Measurements from ENCODE around the gene SART1. TPM values are rescaled to one million over a fixed set of nuclear protein-coding genes. Genes with fewer than 3 reads are reported as not detected.
A peak's percentile ranks its signal among the peaks of the same experiment; 100 is the strongest.

Gene SART1
- total and polyA plus RNA-seq, 12 donors, result 16.9 to 351 (median 31.6) TPM

DNA sequence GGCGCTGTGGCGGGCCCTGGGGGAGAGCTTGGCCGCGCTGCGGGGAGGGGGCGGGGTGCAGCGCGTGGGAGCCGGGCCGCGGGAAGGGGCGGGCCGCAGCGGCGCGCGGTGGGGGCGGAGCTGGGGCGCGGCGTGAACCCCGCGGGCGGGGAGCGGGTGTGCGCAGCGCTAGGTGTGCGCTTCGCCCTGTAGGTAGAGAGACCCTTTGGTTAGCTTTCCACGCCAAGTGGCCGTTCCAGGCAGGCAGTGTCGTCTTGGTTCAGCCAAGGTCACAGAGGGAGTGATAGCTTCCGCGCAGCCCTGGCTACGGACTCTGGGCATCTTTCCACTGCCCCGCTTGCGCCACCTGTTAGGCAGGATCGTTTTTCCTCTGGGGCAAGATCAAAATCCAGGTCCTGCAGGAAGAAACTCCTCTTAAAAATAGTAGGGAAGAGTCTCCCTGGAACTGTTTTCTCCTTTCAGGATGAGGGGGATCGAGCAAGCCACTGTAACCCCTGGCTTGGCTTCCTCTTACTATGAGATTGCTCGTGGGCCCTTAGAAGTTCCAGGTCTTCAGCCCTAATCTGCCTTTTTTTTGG lies 41.2 kb downstream of the SART1 start:
- Histone ChIP-seq H3K4me1 (replicated peaks in 1 of 2) (peaks cover 5 to 33% of the 10 kb centered on the region in 2 donors), H3K27ac (peak overlapping the region; percentile 91 to 96 (median 94)), H3K9me3 (replicated peaks in 1 of 3) (no peaks in the 10 kb centered on the region), H3K36me3 (replicated peaks in 1 of 2) (peaks cover 0 to 40% of the 10 kb centered on the region in 2 donors), H3K4me3 (peak overlapping the region; percentile 56 to 98 (median 94)), H3K27me3 (no peaks in the 10 kb centered on the region)
- WGBS, 4 donors, result 0 to 1% (median 0%) methylated on average over 7 to 40 of the region's 40 CpGs
- intact Hi-C loops (cut with DNase I), result no loop called here
- no peak for TF ChIP-seq POLR2A (IDR thresholded peaks at IDR 0.05)
- peak in 1 of 6 experiments; percentile 12 for TF ChIP-seq CTCF (IDR thresholded peaks at IDR 0.05)
- DNase-seq, result peak; percentile 66 to 83 (median 81)

DNA sequence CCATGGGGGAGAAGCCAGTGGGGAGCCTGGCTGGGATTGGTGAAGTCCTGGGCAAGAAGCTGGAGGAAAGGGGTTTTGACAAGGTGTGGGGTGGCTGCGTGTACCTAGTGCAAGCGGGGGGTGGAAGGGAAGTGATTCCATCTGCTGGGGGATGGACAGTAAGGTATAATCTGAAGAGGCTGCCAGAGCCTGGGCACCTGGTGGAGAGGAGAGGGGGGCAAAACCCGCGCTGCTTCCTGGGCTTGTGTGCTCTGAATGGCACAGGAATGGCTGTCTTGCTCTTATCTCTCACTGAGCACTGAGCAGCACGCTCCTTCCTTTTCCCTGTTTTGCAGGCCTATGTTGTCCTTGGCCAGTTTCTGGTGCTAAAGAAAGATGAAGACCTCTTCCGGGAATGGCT lies 41.8 kb downstream of the SART1 start:
- peak overlapping the region; percentile 48 to 96 (median 94) for H3K27ac ChIP-seq

DNA sequence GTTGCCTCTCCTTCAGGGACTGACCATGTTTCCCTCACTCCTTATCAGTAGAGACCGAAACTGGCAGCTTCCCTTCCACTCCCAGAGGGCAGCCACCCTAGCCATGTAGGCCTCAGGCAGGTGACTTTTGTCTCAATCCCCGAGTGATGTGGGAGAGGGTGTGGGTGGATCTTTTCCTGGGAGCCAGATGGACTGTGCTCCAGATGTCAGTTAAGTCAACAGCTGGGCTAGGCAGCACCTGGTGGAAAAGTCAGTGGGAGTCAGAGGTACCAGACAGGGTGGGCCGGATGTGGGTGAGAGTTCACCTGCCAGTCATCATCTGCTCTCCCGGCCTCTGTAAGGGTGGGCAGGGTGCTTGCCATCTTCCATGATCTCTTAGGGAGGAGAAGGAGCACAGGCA lies 42.7 kb downstream of the SART1 start:
- intact Hi-C loops (cut with DNase I), result no loop called here
- H3K4me1 ChIP-seq (replicated peaks in 1 of 2), result peaks cover 5 to 33% of the 10 kb centered on the region in 2 donors
- TF ChIP-seq POLR2A (IDR thresholded peaks at IDR 0.05) (no peak), CTCF (IDR thresholded peaks at IDR 0.05) (no peak)
- H3K27me3 ChIP-seq, result no peaks in the 10 kb centered on the region
- no peak overlapping the region for H3K27ac ChIP-seq
- no peaks in the 10 kb centered on the region for H3K9me3 ChIP-seq (replicated peaks in 1 of 3)
- 85 to 89% (median 87%) methylated on average over 4 of the region's 4 CpGs for WGBS, 4 donors
- H3K4me3 ChIP-seq, result no peak overlapping the region
- DNase-seq, result no peak
- peaks cover 0 to 26% of the 10 kb centered on the region in 2 donors for H3K36me3 ChIP-seq (replicated peaks in 1 of 2)

More for the DNA sequence above, 41.8 kb downstream of the SART1 start:
- H3K4me1 ChIP-seq (replicated peaks in 1 of 2), result peaks cover 5 to 33% of the 10 kb centered on the region in 2 donors
- WGBS, 4 donors, result 57 to 76% (median 64%) methylated on average over 6 of the region's 6 CpGs
- no peaks in the 10 kb centered on the region for H3K9me3 ChIP-seq (replicated peaks in 1 of 3)
- intact Hi-C loops (cut with DNase I), result no loop called here
- peaks cover 0 to 35% of the 10 kb centered on the region in 2 donors for H3K36me3 ChIP-seq (replicated peaks in 1 of 2)
- H3K27me3 ChIP-seq, result no peaks in the 10 kb centered on the region
- no peak for DNase-seq
- TF ChIP-seq CTCF (IDR thresholded peaks at IDR 0.05), result no peak
- no peak for TF ChIP-seq POLR2A (IDR thresholded peaks at IDR 0.05)
- peak overlapping the region in 2 of 4 donors; percentile 56 to 91 for H3K4me3 ChIP-seq

GRCh38 chr11:66006134-66006890 lies 44.8 kb downstream of the SART1 start:
- H3K27ac ChIP-seq, result peak overlapping the region in 3 of 5 donors; percentile 45 to 91 (median 77)
- H3K9me3 ChIP-seq (replicated peaks in 1 of 3), result no peaks in the 10 kb centered on the region
- H3K36me3 ChIP-seq (replicated peaks in 1 of 2), result peaks cover 0 to 15% of the 10 kb centered on the region in 2 donors
- DNase-seq, result no peak
- intact Hi-C loops (cut with DNase I), result no loop called here
- peaks cover under 1% of the 10 kb centered on the region for H3K27me3 ChIP-seq
- peaks cover 5 to 21% of the 10 kb centered on the region in 2 donors for H3K4me1 ChIP-seq (replicated peaks in 1 of 2)
- WGBS, 4 donors, result 79 to 87% (median 82%) methylated on average over 8 to 13 of the region's 13 CpGs
- TF ChIP-seq POLR2A (IDR thresholded peaks at IDR 0.05), result no peak
- TF ChIP-seq CTCF (IDR thresholded peaks at IDR 0.05), result no peak
- H3K4me3 ChIP-seq, result no peak overlapping the region

Data from adrenal gland (tissue), 12 donors.